Ecto neural progenitor cell (in vitro differentiated cells): ENCODE measurements around the gene CKAP4.
"Not testable (repeated sequence)": the region's sequence is repeated elsewhere in the genome, so short reads cannot be mapped to it uniquely, and the experiment has no call there.

Experiments used
- DNase-seq: peaks from one replicate; pipeline ENCODE4 v3.0.0-alpha.2; 2018; ENCODE audit warnings: low spot score

Gene CKAP4

DNA sequence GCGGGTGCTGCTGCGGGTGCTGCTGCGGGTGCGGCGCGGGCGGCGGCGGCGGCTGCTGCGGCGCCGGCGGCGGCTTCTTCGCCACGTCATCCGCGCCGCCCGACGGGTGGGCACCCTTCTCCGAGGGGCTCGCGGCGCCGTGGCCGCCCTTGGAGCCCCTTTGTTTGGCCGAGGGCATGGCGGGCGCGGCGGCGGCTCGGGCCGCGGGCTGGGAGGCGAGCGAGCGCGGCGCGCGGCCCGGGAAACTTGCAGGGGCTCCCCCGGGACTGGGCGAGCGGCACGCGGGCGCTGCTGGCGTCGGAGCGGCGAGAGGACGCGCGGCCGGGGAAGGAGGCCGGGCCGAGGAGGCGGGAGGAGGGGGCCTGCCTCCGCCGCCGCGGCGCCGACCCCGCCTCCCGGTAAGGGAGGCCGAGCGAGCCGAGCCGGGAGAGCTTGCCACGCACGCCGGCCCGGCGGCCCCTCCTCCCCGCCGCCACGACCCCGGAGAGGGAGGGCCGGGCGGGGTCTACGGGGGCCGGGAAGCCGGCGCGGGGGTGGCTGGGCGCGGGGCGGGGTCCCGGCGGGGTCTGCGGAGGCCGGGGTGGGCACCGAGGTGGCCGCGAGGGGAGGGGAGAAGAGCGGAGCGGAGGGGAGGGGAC lies at the start of gene CKAP4:
CKAP4 (minus strand) TSS at position 347 of the 638 bp plus-strand sequence; CDS start at position 178, 169 bp downstream.
- peak; percentile 90 for DNase-seq

GRCh38 chr12:106297075-106297474 lies 49.3 kb upstream of the CKAP4 start:
- DNase-seq, result no peak

GRCh38 chr12:106296179-106296877 lies 48.5 kb upstream of the CKAP4 start:
- DNase-seq, result no peak

DNA sequence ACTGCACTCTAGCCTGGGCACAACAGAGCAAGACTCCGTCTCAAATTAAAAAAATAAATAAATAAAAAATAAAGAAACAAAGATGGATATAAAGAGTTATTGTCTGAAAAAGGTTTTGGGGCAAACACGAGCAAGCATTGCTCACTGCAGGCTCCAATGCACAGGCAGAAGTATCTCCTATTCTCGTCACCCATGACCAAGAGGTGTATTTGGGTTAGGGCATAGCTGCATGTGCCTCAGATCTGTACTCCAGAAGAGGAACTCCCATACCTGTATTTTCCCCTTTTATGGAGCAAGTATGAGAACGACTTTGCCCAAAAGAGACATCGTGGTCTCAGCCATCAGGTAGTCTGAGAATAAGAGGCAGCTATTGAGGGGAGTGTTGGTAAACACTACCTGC lies 44.5 kb upstream of the CKAP4 start:
- DNase-seq, result no peak

DNA sequence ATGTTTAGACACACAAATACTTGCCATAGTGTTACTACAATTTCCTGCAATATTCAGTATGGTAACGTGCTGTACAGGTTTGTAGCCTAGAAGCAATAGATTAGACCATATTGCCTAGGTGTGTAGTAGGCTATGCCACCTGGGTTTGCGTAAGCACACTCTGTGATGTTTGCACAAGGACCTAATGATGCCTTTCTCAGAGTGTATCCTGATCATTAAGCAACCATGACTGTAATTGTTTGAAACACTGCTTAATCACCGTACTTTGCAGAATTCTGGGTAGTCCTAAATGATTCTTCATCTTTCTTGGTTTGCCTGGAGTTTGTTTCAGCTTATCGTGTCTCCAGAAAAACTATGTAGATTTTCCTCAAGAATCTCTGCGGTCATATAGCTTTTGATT lies 43.5 kb upstream of the CKAP4 start:
- no peak for DNase-seq

DNA sequence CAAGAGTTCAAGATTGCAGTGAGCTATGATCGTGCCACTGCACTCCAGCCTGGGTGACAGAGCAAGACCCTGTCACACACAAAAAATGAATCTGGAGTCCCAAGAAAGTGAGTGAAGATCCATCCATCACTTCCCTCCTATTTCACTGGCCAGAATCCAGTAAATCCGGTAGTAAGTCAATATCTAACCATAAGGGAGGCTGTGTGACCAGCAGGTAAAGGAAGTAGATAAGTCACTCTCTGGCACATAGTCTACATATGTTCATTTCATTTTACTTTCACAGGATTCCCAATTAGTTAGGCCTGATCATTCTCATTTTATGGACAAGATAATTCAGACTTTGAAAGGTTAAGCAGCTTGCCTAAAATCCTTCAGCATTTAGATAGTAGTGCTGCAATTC lies 42.8 kb upstream of the CKAP4 start:
- DNase-seq, result no peak

GRCh38 chr12:106289196-106289681 lies 41.4 kb upstream of the CKAP4 start:
- no peak for DNase-seq

DNA sequence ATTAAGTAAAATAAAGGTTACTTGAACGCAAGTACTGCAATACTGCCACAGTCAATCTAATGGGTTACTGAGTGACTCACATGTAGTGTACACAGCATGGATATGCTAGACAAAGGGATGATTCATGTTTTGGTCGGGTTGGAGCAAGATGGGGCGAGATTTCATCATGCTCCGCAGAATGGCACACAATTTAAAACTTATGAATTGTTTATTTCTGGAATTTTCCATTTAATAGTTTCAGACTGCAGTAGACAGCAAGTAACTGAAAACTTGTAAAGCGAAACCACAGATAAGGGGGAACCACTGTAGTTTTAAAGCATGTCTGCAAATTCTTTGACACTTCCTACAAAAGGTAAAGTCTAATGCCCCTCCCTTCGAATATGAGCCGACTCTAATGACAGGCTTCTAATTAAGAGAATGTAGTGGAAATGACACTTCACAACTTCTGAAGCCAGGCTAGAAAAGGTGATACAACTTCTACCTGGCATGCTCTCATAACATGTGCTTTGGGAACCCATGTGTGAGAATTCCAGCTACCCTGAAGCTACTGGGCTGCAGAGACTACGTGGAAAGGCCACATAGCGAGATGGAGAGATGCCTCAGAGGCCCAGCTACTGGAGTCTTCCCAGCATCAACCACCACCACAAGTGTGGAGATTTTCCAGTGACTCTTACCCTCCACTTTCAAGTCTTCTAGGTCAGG lies 40.8 kb upstream of the CKAP4 start:
- no peak for DNase-seq

GRCh38 chr12:106288101-106288493 lies 40.3 kb upstream of the CKAP4 start:
- DNase-seq, result no peak

GRCh38 chr12:106287364-106287763 lies 39.5 kb upstream of the CKAP4 start:
- no peak for DNase-seq

DNA sequence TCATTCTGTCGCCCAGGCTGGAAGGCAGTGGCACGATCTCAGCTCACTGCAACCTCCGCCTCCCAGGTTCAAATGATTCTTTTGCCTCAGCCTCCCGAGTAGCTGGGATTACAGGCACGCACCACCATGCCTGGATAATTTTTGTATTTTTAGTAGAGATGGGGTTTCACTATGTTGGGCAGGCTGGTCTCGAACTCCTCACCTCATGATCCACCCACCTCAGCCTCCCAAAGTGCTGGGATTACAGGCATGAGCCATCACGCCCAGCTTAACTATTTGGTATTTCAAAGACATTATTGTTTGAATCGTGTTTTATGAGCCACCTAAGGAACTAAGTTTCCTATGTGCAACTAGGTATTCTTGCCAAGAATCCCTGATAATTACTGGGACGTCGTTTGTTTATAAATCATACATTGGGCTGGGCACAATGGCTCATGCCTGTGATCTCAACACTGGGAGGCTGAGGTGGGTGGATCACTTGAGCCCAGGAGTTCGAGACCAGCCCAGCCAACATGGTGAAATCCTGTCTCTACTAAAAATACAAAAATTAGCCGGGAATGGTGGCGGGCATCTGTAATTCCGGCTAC lies 38.8 kb upstream of the CKAP4 start:
- not testable (repeated sequence) for DNase-seq

GRCh38 chr12:106285982-106286381 lies 38.2 kb upstream of the CKAP4 start:
- no peak for DNase-seq

DNA sequence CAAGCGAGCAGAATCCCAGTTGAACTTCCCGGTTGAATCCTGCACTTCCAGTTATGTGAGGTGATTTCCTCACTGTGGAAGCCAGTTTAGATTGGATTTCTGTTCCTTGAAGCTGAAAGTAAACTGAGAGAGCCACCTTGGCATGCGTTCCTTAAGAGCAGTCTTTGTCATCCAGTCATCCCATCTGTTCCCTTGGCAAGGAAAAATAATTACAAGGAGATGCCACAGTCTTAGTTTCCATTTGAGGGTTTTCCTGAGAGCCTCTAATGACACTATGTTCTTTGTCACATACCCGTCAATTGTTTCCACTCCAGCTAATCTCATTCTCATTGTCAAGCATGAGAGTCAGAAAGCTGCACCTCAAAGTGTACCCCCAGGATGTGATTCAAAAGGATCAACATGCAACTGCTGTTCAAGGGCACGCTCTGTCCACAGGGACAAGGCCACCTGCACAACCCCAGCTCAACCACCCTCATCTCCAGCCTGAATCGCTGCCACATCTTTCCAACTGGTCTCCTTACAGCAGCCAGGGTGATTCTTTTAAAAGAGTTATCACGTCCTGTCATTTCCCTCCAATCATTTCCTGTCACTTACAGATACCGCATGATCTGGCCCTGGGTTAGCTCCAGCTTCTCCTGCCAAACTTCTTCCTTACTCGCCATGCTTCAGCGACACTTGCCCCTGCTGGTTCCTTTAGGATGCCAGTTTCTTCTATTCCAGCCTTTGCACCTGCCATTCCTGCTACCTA lies 36.7 kb upstream of the CKAP4 start:
- DNase-seq, result no peak

- peak; percentile 70 for DNase-seq
Measured at GRCh38 chr12:106282457-106283097, 34.8 kb upstream of the CKAP4 start.

GRCh38 chr12:106281804-106282203 lies 34.0 kb upstream of the CKAP4 start:
- DNase-seq, result no peak

GRCh38 chr12:106281056-106281782 lies 33.4 kb upstream of the CKAP4 start:
- DNase-seq, result no peak

DNA sequence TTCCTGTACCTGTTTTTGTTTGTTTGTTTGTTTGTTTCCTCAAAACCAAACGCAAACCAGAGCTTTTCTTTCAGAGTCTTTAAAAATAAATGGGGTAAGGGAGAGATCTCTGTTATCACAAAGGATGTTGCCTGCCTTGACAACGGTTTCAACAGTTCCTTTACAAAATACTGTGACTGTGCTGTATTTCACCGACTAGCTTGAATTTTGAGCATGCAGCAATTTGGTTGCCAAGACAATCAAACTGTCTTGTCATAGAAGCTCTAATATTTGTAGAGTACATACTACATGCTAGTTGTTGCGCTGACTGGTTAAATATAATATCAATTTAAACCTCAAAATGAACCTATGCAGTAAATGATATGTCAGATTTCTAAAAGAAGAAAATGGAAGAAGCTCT lies 32.3 kb upstream of the CKAP4 start:
- DNase-seq, result no peak

DNA sequence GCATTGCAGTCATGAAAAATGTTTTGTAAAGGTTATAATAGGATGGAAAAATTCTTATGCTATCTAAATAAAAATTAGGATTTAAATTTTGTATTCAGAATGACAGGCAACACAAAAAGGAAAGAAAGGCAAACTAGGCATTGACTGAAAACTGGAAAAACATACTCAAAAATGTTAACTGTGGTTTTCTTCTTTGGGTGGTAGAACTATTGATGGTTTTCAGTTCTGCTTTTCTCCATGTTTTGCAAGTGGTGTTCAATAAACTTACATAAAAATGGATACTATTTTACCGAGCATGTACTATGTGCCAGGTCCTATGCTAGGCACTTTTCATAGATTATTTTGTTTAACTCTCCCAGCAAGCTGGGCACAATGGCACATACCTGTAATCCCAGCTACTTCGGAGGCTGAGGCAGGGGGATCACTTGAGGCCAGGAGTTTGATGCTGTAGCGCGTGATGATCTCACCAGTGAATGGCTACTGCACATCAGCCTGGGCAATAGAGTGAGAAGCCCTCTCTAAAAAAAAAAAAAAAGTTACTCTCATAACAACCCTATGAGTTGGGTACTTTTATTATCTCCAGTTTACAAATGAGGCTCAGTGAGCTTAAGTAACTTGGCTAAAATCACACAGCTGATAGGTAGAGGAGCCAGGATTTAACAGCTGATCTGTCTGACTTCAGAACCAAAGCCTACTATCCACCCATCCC lies 28.4 kb upstream of the CKAP4 start:
- no peak for DNase-seq

GRCh38 chr12:106275458-106275857 lies 27.6 kb upstream of the CKAP4 start:
- DNase-seq, result no peak

- DNase-seq, result no peak
Measured at GRCh38 chr12:106274575-106275121, 26.8 kb upstream of the CKAP4 start.
